ENCODE results near the gene HSD17B11. TPM values are rescaled to one million over a fixed set of nuclear protein-coding genes. Genes with fewer than 3 reads are reported as not detected.
"Not testable (repeated sequence)": the region's sequence is repeated elsewhere in the genome, so short reads cannot be mapped to it uniquely, and the experiment has no call there.

HSD17B11 gene
- total and polyA plus RNA-seq, 2 donors (not counting 1 experiment from before 2014, with no cell fraction given) = 26.5 to 62.2 TPM

GRCh38 chr4:87390551-87390890 is 467 bp downstream of the HSD17B11 start:
- peak overlapping the region; percentile 93 for H3K27ac Mint-ChIP-seq
- H3K4me3 Mint-ChIP-seq = peak overlapping the region; percentile 97
- H3K9me3 Mint-ChIP-seq (ENCODE audit: insufficient read depth) = no peaks in the 10 kb centered on the region
- no peaks in the 10 kb centered on the region for H3K9me3 ChIP-seq (ENCODE audit: control extremely low read depth in 1 of 3, control insufficient read depth in 2 of 3, insufficient read depth in 1 of 3, low read length in 2 of 3)
- peaks cover 49% of the 10 kb centered on the region for H3K4me1 Mint-ChIP-seq
- no peaks in the 10 kb centered on the region for H3K27me3 ChIP-seq (replicated peaks in 1 of 4; ENCODE audit: control extremely low read depth in 1 of 4, control insufficient read depth in 3 of 4, insufficient read depth in 4 of 4, low read length in 3 of 4)
- H3K9ac ChIP-seq (ENCODE audit: low read length) = peak overlapping the region; percentile 84
- H3K27ac ChIP-seq (ENCODE audit: low read length in 2 of 2) = peak overlapping the region; percentile 69 to 82
- H3K4me2 ChIP-seq (replicated peaks; ENCODE audit: low read depth, low read length, poor library complexity, severe bottlenecking) = peak overlapping the region; percentile 70
- peak overlapping the region; percentile 92 for H2AFZ ChIP-seq (ENCODE audit: insufficient read depth, low read depth, low read length, poor library complexity, severe bottlenecking)
- TF ChIP-seq EZH2 (IDR thresholded peaks at IDR 0.05; ENCODE audit: borderline replicate concordance, insufficient read depth, low read depth, low read length, poor library complexity, severe bottlenecking) (no peak), CTCF (IDR thresholded peaks at IDR 0.05) (no peak)
- CTCF ChIA-PET = interaction anchor here (0.7 to 3.8 kb wide), 9 partner anchors 9 to 241 kb away, joined by 3 to 28 read pairs (median 3); partner anchors contain the start of gene NUDT9
- no peak for ATAC-seq (ENCODE audit: low read depth)
- H3K4me3 ChIP-seq (ENCODE audit: control extremely low read depth in 1 of 5, extremely low read depth in 1 of 5, insufficient read depth in 1 of 5, low read depth in 2 of 5, low read length in 4 of 5) = peak overlapping the region; percentile 69 to 94 (median 92)
- peaks cover 65% of the 10 kb centered on the region for H3K79me2 ChIP-seq (ENCODE audit: control insufficient read depth, insufficient read depth, low read length)
- peaks cover 6% of the 10 kb centered on the region for H4K20me1 ChIP-seq (ENCODE audit: control insufficient read depth, insufficient read depth, low read length, poor library complexity, severe bottlenecking)
- POLR2A ChIA-PET = interaction anchor here (0.5 to 3.0 kb wide), 5 partner anchors 10 to 156 kb away, joined by 3 to 25 read pairs (median 5); partner anchors contain the start of gene NUDT9
- no peaks in the 10 kb centered on the region for H3K27me3 Mint-ChIP-seq
- intact Hi-C loops (cut with micrococcal nuclease) = loop anchor here (2.0 to 5.0 kb wide), 5 partner anchors 16 to 1722 kb away; partner anchors contain the start of genes KLHL8 and TIGD2
- H3K4me1 ChIP-seq (ENCODE audit: control insufficient read depth in 2 of 2, insufficient read depth in 2 of 2, low read length in 2 of 2) = peaks cover 24 to 30% of the 10 kb centered on the region in 2 donors
- DNase-seq = no peak
- H3K36me3 ChIP-seq (replicated peaks in 1 of 2; ENCODE audit: control extremely low read depth in 1 of 2, control insufficient read depth in 1 of 2, extremely low read depth in 1 of 2, insufficient read depth in 2 of 2, low read length in 1 of 2) = no peaks in the 10 kb centered on the region

DNA sequence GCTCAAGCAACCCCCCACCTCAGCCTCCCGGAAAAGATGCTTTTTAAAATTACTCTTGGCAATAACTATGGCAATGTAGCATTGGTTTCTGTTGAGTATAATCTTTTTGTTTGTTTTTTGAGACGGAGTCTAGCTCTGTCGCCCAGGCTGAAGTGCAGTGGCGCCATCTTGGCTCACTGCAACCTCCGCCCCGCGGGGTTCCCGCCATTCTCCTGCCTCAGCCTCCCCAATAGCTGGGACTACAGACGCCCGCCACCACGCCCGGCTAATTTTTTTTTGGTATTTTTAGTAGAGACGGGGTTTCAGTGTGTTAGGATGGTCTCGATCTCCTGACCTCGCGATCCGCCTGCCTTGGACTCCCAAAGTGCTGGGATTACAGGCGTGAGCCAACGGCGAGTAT is 933 bp downstream of the HSD17B11 start:
- 100% methylated on average over 2 of the region's 20 CpGs for WGBS (ENCODE audit: insufficient coverage)
- H3K27me3 Mint-ChIP-seq; H3K36me3 ChIP-seq (replicated peaks in 1 of 2; ENCODE audit: control extremely low read depth in 1 of 2, control insufficient read depth in 1 of 2, extremely low read depth in 1 of 2, insufficient read depth in 2 of 2, low read length in 1 of 2); H3K9me3 ChIP-seq (ENCODE audit: control extremely low read depth in 1 of 3, control insufficient read depth in 2 of 3, insufficient read depth in 1 of 3, low read length in 2 of 3); H3K27ac ChIP-seq (ENCODE audit: low read length in 2 of 2); DNase-seq; H3K9me3 Mint-ChIP-seq (ENCODE audit: insufficient read depth); ATAC-seq (ENCODE audit: low read depth); H3K27me3 ChIP-seq (replicated peaks in 1 of 4; ENCODE audit: control extremely low read depth in 1 of 4, control insufficient read depth in 3 of 4, insufficient read depth in 4 of 4, low read length in 3 of 4); H4K20me1 ChIP-seq (ENCODE audit: control insufficient read depth, insufficient read depth, low read length, poor library complexity, severe bottlenecking): not testable (repeated sequence)
- Histone ChIP-seq H3K4me3 (ENCODE audit: control extremely low read depth in 1 of 5, extremely low read depth in 1 of 5, insufficient read depth in 1 of 5, low read depth in 2 of 5, low read length in 4 of 5) (peak overlapping the region; percentile 69 to 94 (median 92)), H3K4me1 (ENCODE audit: control insufficient read depth in 2 of 2, insufficient read depth in 2 of 2, low read length in 2 of 2) (peaks cover 24 to 30% of the 10 kb centered on the region in 2 donors), H2AFZ (ENCODE audit: insufficient read depth, low read depth, low read length, poor library complexity, severe bottlenecking) (peak overlapping the region; percentile 92), H3K9ac (ENCODE audit: low read length) (peak overlapping the region; percentile 84), H3K79me2 (ENCODE audit: control insufficient read depth, insufficient read depth, low read length) (peaks cover 69% of the 10 kb centered on the region), H3K4me2 (replicated peaks; ENCODE audit: low read depth, low read length, poor library complexity, severe bottlenecking) (peak overlapping the region; percentile 70)
- intact Hi-C loops (cut with micrococcal nuclease) = loop anchor here (2.0 to 5.0 kb wide), 5 partner anchors 17 to 1722 kb away; partner anchors contain the start of genes KLHL8 and TIGD2
- Mint-ChIP-seq H3K4me1 (peaks cover 52% of the 10 kb centered on the region), H3K4me3 (peak overlapping the region; percentile 97), H3K27ac (peak overlapping the region; percentile 35)
- ChIA-PET POLR2A (interaction anchor here (0.6 to 3.0 kb wide), 3 partner anchors 14 to 67 kb away, joined by 3 to 25 read pairs (median 5); partner anchors contain the start of gene NUDT9), CTCF (interaction anchor here (1.0 to 3.8 kb wide), 6 partner anchors 8 to 155 kb away, joined by 3 to 28 read pairs (median 6); partner anchors contain the start of gene NUDT9)
